Ureter (tissue), 1 donor: Measurements from ENCODE around the gene ARID5A. TPM values are rescaled to one million over a fixed set of nuclear protein-coding genes. Genes with fewer than 3 reads are reported as not detected.
"Not testable (repeated sequence)": the region's sequence is repeated elsewhere in the genome, so short reads cannot be mapped to it uniquely, and the experiment has no call there.

Experiments
- DNase-seq: peaks from one replicate; pipeline ENCODE4 v3.0.0-alpha.2; 2020; ENCODE audit warnings: low spot score
- total RNA-seq: library from RNA; stranded (reverse); gene quantifications from one replicate; pipeline ENCODE4 v1.2.4, GENCODE V29; 2023
- donor health status: DM: yes; HTN: yes; CAD: no.

ARID5A gene
- total RNA-seq, 1 donor from 2014 or later: 36.6 TPM

- no peak for DNase-seq
Observed at GRCh38 chr2:96541398-96542152, 5.0 kb downstream of the ARID5A start.

- DNase-seq: no peak
Observed at GRCh38 chr2:96542357-96542977, 5.9 kb downstream of the ARID5A start.

GRCh38 chr2:96546321-96546720 lies 9.8 kb downstream of the ARID5A start:
- DNase-seq: no peak

- DNase-seq: no peak
Observed at GRCh38 chr2:96546797-96547196, 10.2 kb downstream of the ARID5A start.

GRCh38 chr2:96547203-96547641 lies 10.7 kb downstream of the ARID5A start:
- no peak for DNase-seq

- DNase-seq: no peak
Observed at GRCh38 chr2:96547731-96548171, 11.2 kb downstream of the ARID5A start.

- DNase-seq: no peak
Observed at GRCh38 chr2:96548558-96549465, 12.3 kb downstream of the ARID5A start.

- no peak for DNase-seq
Observed at GRCh38 chr2:96549466-96549785, 12.9 kb downstream of the ARID5A start.

- DNase-seq: no peak
Observed at GRCh38 chr2:96549967-96550786, 13.6 kb downstream of the ARID5A start.

- DNase-seq: no peak
Observed at GRCh38 chr2:96550787-96551604, 14.4 kb downstream of the ARID5A start.

GRCh38 chr2:96551605-96552314 lies 15.2 kb downstream of the ARID5A start:
- no peak for DNase-seq

- no peak for DNase-seq
Observed at GRCh38 chr2:96552315-96553175, 16.0 kb downstream of the ARID5A start.

- no peak for DNase-seq
Observed at GRCh38 chr2:96553176-96553956, 16.8 kb downstream of the ARID5A start.

- DNase-seq: not testable (repeated sequence)
Observed at GRCh38 chr2:96553957-96554292, 17.4 kb downstream of the ARID5A start.

GRCh38 chr2:96554293-96555145 lies 18.0 kb downstream of the ARID5A start:
- DNase-seq: no peak

- no peak for DNase-seq
Observed at GRCh38 chr2:96555146-96555610, 18.6 kb downstream of the ARID5A start.
